Urothelium cell line (cell line): ENCODE results near the gene GPSM1.
"Not testable (repeated sequence)": the region's sequence is repeated elsewhere in the genome, so short reads cannot be mapped to it uniquely, and the experiment has no call there.

Experiments
- DNase-seq: peaks from one replicate; pipeline ENCODE4 v3.0.0; 2011; ENCODE audit warnings: low spot score, mixed read lengths
- FAIRE-seq: peaks from 2 replicates; lab custom pipeline; 2011; peaks lifted over from hg19 to GRCh38; lab: Jason Lieb, UNC

Gene GPSM1

GRCh38 chr9:136314944-136315343 is 12.4 kb upstream of the GPSM1 start:
- FAIRE-seq (no peak), DNase-seq (no peak)

GRCh38 chr9:136316271-136316751 is 11.0 kb upstream of the GPSM1 start:
- no peak for FAIRE-seq
- DNase-seq: no peak

GRCh38 chr9:136316896-136317676 is 10.3 kb upstream of the GPSM1 start:
- DNase-seq (no peak), FAIRE-seq (no peak)

- FAIRE-seq (no peak), DNase-seq (no peak)
These were observed 9.6 kb upstream of the GPSM1 start for GRCh38 chr9:136317695-136318094.

- DNase-seq (no peak), FAIRE-seq (no peak)
These were observed 9.1 kb upstream of the GPSM1 start for GRCh38 chr9:136318111-136318775.

- FAIRE-seq (no peak), DNase-seq (no peak)
These were observed 8.5 kb upstream of the GPSM1 start for GRCh38 chr9:136318776-136319241.

- FAIRE-seq, DNase-seq: not testable (repeated sequence)
These were observed 8.1 kb upstream of the GPSM1 start for GRCh38 chr9:136319244-136319643.

GRCh38 chr9:136319955-136320354 is 7.4 kb upstream of the GPSM1 start:
- not testable (repeated sequence) for FAIRE-seq, DNase-seq

GRCh38 chr9:136320972-136321371 is 6.4 kb upstream of the GPSM1 start:
- not testable (repeated sequence) for FAIRE-seq, DNase-seq

GRCh38 chr9:136321561-136321960 is 5.8 kb upstream of the GPSM1 start:
- FAIRE-seq (no peak), DNase-seq (no peak)

GRCh38 chr9:136322756-136323330 is 4.5 kb upstream of the GPSM1 start:
- FAIRE-seq: no peak
- DNase-seq: no peak

- no peak for FAIRE-seq
- DNase-seq: no peak
These were observed 4.0 kb upstream of the GPSM1 start for GRCh38 chr9:136323371-136323789.

GRCh38 chr9:136324501-136325300 is 2.6 kb upstream of the GPSM1 start:
- no peak for DNase-seq
- FAIRE-seq: no peak

GRCh38 chr9:136325358-136325757 is 2.0 kb upstream of the GPSM1 start:
- FAIRE-seq (no peak), DNase-seq (no peak)

- FAIRE-seq (no peak), DNase-seq (no peak)
These were observed 1.1 kb upstream of the GPSM1 start for GRCh38 chr9:136326061-136326760.

GRCh38 chr9:136326761-136327303 is 507 bp upstream of the GPSM1 start:
- FAIRE-seq: no peak
- DNase-seq: no peak

- peak; percentile 77 for FAIRE-seq
- DNase-seq: peak; percentile 33
These were observed 777 bp downstream of the GPSM1 start for GRCh38 chr9:136328011-136328621.

GRCh38 chr9:136328622-136329041 is 1.3 kb downstream of the GPSM1 start:
- no peak for FAIRE-seq
- DNase-seq: peak; percentile 36

GRCh38 chr9:136329211-136329627 is 1.9 kb downstream of the GPSM1 start:
- FAIRE-seq: no peak

More at GRCh38 chr9:136329211-136329627, 1.9 kb downstream of the GPSM1 start:
- no peak for DNase-seq
